ENCODE measurements around the gene TPM2. TPM values are rescaled to one million over a fixed set of nuclear protein-coding genes. Genes with fewer than 3 reads are reported as not detected.
A peak's percentile ranks its signal among the peaks of the same experiment; 100 is the strongest.

Gene TPM2
- total and polyA plus RNA-seq, 4 experiments from 2014 or later: 0.79 to 79.6 (median 72.6) TPM; not detected in 1

DNA sequence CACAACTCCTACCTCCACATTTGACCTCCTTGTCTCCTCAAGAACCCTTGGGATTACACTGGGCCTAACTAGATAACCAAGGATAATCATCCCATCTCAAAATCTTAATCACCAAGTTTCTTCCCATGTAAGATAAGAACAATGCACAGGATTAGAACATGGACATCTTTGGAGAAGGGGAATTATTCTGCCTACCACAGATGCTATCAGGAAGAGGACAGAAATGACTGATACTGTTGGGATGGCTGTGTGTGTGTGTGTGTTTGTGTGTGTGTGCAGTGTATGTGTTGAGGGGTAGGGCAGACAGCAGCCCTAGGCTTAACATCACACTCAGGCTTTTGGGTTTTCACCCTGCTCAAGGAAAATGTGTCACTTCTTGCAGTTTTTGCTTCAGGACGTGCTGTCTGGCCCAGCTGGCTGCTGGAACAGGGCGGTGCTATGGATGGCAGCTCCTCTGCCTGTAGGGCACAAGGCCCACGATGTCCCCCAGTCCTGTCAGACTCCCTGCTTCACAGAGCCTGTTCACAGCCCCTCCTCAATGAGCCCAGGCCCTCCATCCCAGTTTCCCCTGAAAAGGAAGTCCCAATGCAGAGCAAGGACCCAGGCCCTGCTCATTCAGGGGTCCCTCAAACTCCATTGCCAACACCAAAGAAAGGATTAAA is 8.3 kb downstream of the TPM2 start:
- POLR2A ChIA-PET (ENCODE audit: partially characterized antibody): no interaction called here
- Histone ChIP-seq H3K27ac (ENCODE audit: low read depth, low read length) (no peak overlapping the region), H3K36me3 (ENCODE audit: insufficient read depth, low read length) (no peaks in the 10 kb centered on the region), H3K9me3 (ENCODE audit: control insufficient read depth in 1 of 2, low read length in 2 of 2) (no peaks in the 10 kb centered on the region), H3K4me1 (ENCODE audit: insufficient read depth, low read length) (peaks cover under 1% of the 10 kb centered on the region), H3K4me3 (ENCODE audit: low read length in 2 of 2) (no peak overlapping the region), H3K27me3 (ENCODE audit: insufficient read depth, low read length) (no peaks in the 10 kb centered on the region)
- H3K36me3 Mint-ChIP-seq: no peaks in the 10 kb centered on the region
- intact Hi-C loops (cut with micrococcal nuclease): no loop called here
- peak overlapping the region in 2 of 7 donors; percentile 7 to 57 for H3K27ac Mint-ChIP-seq
- H3K9me3 Mint-ChIP-seq: no peaks in the 10 kb centered on the region
- CTCF ChIA-PET (ENCODE audit: partially characterized antibody): interaction anchor here (1.1 to 2.8 kb wide), 2 partner anchors 15 to 35 kb away, joined by 3 to 20 read pairs; no protein-coding TSS in a partner anchor
- H3K27me3 Mint-ChIP-seq: peaks cover under 1 to 1% of the 10 kb centered on the region in 2 donors
- H3K4me3 Mint-ChIP-seq: no peak overlapping the region
- DNase-seq: no peak
- peaks cover under 1 to 11% (median 3%) of the 10 kb centered on the region in 4 donors for H3K4me1 Mint-ChIP-seq

DNA sequence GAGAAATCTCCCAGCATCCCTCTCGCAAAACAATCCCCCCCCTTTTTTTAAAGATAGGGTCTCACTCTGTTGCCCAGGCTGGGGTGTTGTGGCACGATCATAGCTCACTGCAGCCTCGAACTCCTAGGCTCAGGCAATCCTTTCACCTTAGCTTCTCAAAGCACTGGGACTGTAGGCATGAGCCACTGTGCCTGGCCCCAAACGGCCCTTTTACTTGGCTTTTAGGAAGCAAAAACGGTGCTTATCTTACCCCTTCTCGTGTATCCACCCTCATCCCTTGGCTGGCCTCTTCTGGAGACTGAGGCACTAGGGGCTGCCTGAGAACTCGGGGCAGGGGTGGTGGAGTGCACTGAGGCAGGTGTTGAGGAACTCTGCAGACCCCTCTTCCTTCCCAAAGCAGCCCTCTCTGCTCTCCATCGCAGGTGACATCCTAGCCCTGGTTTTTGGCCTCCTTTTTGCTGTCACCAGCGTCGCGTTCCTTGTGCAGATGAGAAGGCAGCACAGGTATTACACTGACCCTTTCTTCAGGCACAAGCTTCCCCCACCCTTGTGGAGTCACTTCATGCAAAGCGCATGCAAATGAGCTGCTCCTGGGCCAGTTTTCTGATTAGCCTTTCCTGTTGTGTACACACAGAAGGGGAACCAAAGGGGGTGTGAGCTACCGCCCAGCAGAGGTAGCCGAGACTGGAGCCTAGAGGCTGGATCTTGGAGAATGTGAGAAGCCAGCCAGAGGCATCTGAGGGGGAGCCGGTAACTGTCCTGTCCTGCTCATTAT is 9.2 kb downstream of the TPM2 start:
- Histone ChIP-seq H3K36me3 (ENCODE audit: insufficient read depth, low read length) (no peaks in the 10 kb centered on the region), H3K4me1 (ENCODE audit: insufficient read depth, low read length) (peaks cover 7% of the 10 kb centered on the region), H3K4me3 (ENCODE audit: low read length in 2 of 2) (no peak overlapping the region), H3K9me3 (ENCODE audit: control insufficient read depth in 1 of 2, low read length in 2 of 2) (no peaks in the 10 kb centered on the region), H3K27ac (ENCODE audit: low read depth, low read length) (no peak overlapping the region), H3K27me3 (ENCODE audit: insufficient read depth, low read length) (no peaks in the 10 kb centered on the region)
- H3K4me1 Mint-ChIP-seq: peaks cover 5 to 15% (median 6%) of the 10 kb centered on the region in 4 donors
- no peak overlapping the region for H3K4me3 Mint-ChIP-seq
- intact Hi-C loops (cut with micrococcal nuclease): no loop called here
- ChIA-PET POLR2A (ENCODE audit: partially characterized antibody) (interaction anchor here (0.8 to 1.1 kb wide), 2 partner anchors 11 to 20 kb away, joined by 3 read pairs; no protein-coding TSS in a partner anchor), CTCF (ENCODE audit: partially characterized antibody) (interaction anchor here (1.1 to 2.8 kb wide), 6 partner anchors 14 to 34 kb away, joined by 3 to 20 read pairs (median 6); partner anchors contain the start of genes ARHGEF39, CCDC107 and RMRP)
- peak overlapping the region in 1 of 7 donors; percentile 36 for H3K27ac Mint-ChIP-seq
- H3K36me3 Mint-ChIP-seq: no peaks in the 10 kb centered on the region
- DNase-seq: no peak
- no peaks in the 10 kb centered on the region for H3K9me3 Mint-ChIP-seq
- H3K27me3 Mint-ChIP-seq: peaks cover 1 to 3% of the 10 kb centered on the region in 2 donors

DNA sequence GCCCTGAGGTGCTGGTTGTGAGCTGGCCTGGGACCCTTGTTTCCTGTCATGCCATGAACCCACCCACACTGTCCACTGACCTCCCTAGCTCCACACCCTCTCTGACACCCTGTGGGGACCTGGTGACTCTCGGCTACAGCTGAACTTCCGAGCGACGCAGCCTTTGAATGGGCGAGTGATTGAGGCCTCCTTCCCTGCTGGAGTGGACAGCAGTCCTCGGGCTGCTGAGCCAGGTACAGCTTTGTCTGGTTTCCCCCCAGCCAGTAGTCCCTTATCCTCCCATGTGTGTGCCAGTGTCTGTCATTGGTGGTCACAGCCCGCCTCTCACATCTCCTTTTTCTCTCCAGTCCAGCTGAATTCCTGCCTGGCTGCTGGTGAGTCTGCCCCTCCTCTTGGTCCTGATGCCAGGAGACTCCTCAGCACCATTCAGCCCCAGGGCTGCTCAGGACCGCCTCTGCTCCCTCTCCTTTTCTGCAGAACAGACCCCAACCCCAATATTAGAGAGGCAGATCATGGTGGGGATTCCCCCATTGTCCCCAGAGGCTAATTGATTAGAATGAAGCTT is 9.9 kb downstream of the TPM2 start:
- intact Hi-C loops (cut with micrococcal nuclease): no loop called here
- peaks cover 8 to 15% (median 9%) of the 10 kb centered on the region in 4 donors for H3K4me1 Mint-ChIP-seq
- no peak overlapping the region for H3K4me3 Mint-ChIP-seq
- POLR2A ChIA-PET (ENCODE audit: partially characterized antibody): interaction anchor here (0.8 to 1.1 kb wide), 2 partner anchors 11 to 19 kb away, joined by 3 read pairs; no protein-coding TSS in a partner anchor
- no peak overlapping the region for H3K4me3 ChIP-seq (ENCODE audit: low read length in 2 of 2)
- no peak for DNase-seq
- peaks cover 1 to 3% of the 10 kb centered on the region in 2 donors for H3K27me3 Mint-ChIP-seq
- no peaks in the 10 kb centered on the region for H3K36me3 Mint-ChIP-seq
- CTCF ChIA-PET (ENCODE audit: partially characterized antibody): interaction anchor here (1.0 to 2.8 kb wide), 6 partner anchors 9 to 21 kb away, joined by 3 to 20 read pairs (median 6); partner anchors contain the start of genes ARHGEF39, CCDC107 and RMRP
- no peaks in the 10 kb centered on the region for H3K9me3 ChIP-seq (ENCODE audit: control insufficient read depth in 1 of 2, low read length in 2 of 2)
- H3K27ac ChIP-seq (ENCODE audit: low read depth, low read length): no peak overlapping the region
- peaks cover 12% of the 10 kb centered on the region for H3K4me1 ChIP-seq (ENCODE audit: insufficient read depth, low read length)
- no peaks in the 10 kb centered on the region for H3K36me3 ChIP-seq (ENCODE audit: insufficient read depth, low read length)
- H3K9me3 Mint-ChIP-seq: no peaks in the 10 kb centered on the region
- H3K27ac Mint-ChIP-seq: peak overlapping the region in 2 of 7 donors; percentile 23 to 36
- no peaks in the 10 kb centered on the region for H3K27me3 ChIP-seq (ENCODE audit: insufficient read depth, low read length)

DNA sequence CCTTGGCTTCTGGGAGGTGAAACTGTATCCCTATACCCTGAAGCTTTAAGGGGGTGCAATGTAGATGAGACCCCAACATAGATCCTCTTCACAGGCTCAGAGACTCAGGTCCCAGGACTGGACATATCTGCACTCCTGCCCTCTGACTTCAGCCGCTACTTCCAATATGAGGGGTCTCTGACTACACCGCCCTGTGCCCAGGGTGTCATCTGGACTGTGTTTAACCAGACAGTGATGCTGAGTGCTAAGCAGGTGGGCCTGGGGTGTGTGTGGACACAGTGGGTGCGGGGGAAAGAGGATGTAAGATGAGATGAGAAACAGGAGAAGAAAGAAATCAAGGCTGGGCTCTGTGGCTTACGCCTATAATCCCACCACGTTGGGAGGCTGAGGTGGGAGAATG is 10.6 kb downstream of the TPM2 start:
- no peaks in the 10 kb centered on the region for H3K27me3 ChIP-seq (ENCODE audit: insufficient read depth, low read length)
- ChIA-PET CTCF (ENCODE audit: partially characterized antibody) (interaction anchor here (1.0 to 2.8 kb wide), 6 partner anchors 8 to 21 kb away, joined by 3 to 20 read pairs (median 6); partner anchors contain the start of genes ARHGEF39, CCDC107 and RMRP), POLR2A (ENCODE audit: partially characterized antibody) (no interaction called here)
- intact Hi-C loops (cut with micrococcal nuclease): no loop called here
- Mint-ChIP-seq H3K4me1 (peaks cover 12 to 15% (median 13%) of the 10 kb centered on the region in 4 donors), H3K27ac (peak overlapping the region in 2 of 7 donors; percentile 38 to 82), H3K4me3 (peak overlapping the region in 1 of 8 donors; percentile 25), H3K9me3 (no peaks in the 10 kb centered on the region), H3K27me3 (peaks cover 3 to 6% of the 10 kb centered on the region in 2 donors), H3K36me3 (no peaks in the 10 kb centered on the region)
- no peak overlapping the region for H3K27ac ChIP-seq (ENCODE audit: low read depth, low read length)
- no peaks in the 10 kb centered on the region for H3K9me3 ChIP-seq (ENCODE audit: control insufficient read depth in 1 of 2, low read length in 2 of 2)
- no peak overlapping the region for H3K4me3 ChIP-seq (ENCODE audit: low read length in 2 of 2)
- DNase-seq: no peak
- peaks cover 12% of the 10 kb centered on the region for H3K4me1 ChIP-seq (ENCODE audit: insufficient read depth, low read length)
- no peaks in the 10 kb centered on the region for H3K36me3 ChIP-seq (ENCODE audit: insufficient read depth, low read length)

DNA sequence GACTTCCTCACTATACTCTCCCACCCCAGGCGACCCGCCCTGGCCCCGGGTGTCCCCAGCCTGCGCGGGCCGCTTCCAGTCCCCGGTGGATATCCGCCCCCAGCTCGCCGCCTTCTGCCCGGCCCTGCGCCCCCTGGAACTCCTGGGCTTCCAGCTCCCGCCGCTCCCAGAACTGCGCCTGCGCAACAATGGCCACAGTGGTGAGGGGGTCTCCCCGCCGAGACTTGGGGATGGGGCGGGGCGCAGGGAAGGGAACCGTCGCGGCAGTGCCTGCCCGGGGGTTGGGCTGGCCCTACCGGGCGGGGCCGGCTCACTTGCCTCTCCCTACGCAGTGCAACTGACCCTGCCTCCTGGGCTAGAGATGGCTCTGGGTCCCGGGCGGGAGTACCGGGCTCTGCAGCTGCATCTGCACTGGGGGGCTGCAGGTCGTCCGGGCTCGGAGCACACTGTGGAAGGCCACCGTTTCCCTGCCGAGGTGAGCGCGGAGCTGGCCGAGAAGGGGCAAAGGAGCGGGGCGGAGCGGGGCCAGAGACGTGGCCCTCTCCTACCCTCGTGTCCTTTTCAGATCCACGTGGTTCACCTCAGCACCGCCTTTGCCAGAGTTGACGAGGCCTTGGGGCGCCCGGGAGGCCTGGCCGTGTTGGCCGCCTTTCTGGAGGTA is 13.9 kb downstream of the TPM2 start:
- Histone ChIP-seq H3K4me1 (ENCODE audit: insufficient read depth, low read length) (peaks cover 12% of the 10 kb centered on the region), H3K4me3 (ENCODE audit: low read length in 2 of 2) (peak overlapping the region in 1 of 2 donors; percentile 41), H3K9me3 (ENCODE audit: control insufficient read depth in 1 of 2, low read length in 2 of 2) (no peaks in the 10 kb centered on the region), H3K27ac (ENCODE audit: low read depth, low read length) (no peak overlapping the region), H3K36me3 (ENCODE audit: insufficient read depth, low read length) (no peaks in the 10 kb centered on the region), H3K27me3 (ENCODE audit: insufficient read depth, low read length) (no peaks in the 10 kb centered on the region)
- Mint-ChIP-seq H3K36me3 (no peaks in the 10 kb centered on the region), H3K9me3 (no peaks in the 10 kb centered on the region), H3K4me3 (peak overlapping the region; percentile 65 to 91 (median 77)), H3K27me3 (peaks cover 3 to 6% of the 10 kb centered on the region in 2 donors), H3K4me1 (peaks cover 12 to 15% (median 14%) of the 10 kb centered on the region in 4 donors), H3K27ac (peak overlapping the region in 1 of 7 donors; percentile 17)
- ChIA-PET CTCF (ENCODE audit: partially characterized antibody) (interaction anchor here (1.0 to 3.5 kb wide), 4 partner anchors 11 to 53 kb away, joined by 3 to 20 read pairs (median 7); partner anchors contain the start of gene ARHGEF39), POLR2A (ENCODE audit: partially characterized antibody) (interaction anchor here (1.0 to 2.0 kb wide), 7 partner anchors 9 to 52 kb away, joined by 3 to 11 read pairs (median 4); partner anchors contain the start of genes ARHGEF39, CCDC107 and RMRP)
- intact Hi-C loops (cut with micrococcal nuclease): no loop called here
- no peak for DNase-seq

DNA sequence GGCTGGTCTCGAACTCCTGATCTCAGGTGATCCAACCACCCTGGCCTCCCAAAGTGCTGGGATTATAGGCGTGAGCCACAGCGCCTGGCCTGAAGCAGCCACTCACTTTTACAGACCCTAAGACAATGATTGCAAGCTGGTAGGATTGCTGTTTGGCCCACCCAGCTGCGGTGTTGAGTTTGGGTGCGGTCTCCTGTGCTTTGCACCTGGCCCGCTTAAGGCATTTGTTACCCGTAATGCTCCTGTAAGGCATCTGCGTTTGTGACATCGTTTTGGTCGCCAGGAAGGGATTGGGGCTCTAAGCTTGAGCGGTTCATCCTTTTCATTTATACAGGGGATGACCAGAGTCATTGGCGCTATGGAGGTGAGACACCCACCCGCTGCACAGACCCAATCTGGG is 14.5 kb downstream of the TPM2 start:
- H3K4me3 Mint-ChIP-seq: peak overlapping the region; percentile 53 to 78 (median 76)
- H3K36me3 Mint-ChIP-seq: no peaks in the 10 kb centered on the region
- peaks cover 12 to 15% (median 14%) of the 10 kb centered on the region in 4 donors for H3K4me1 Mint-ChIP-seq

More for the DNA sequence above, 14.5 kb downstream of the TPM2 start:
- ChIA-PET CTCF (ENCODE audit: partially characterized antibody) (interaction anchor here (1.0 to 3.5 kb wide), 6 partner anchors 11 to 66 kb away, joined by 3 to 20 read pairs (median 4); partner anchors contain the start of genes ARHGEF39 and CREB3), POLR2A (ENCODE audit: partially characterized antibody) (interaction anchor here (1.0 to 2.0 kb wide), 7 partner anchors 9 to 53 kb away, joined by 3 to 11 read pairs (median 4); partner anchors contain the start of genes ARHGEF39, CCDC107 and RMRP)
- intact Hi-C loops (cut with micrococcal nuclease): no loop called here
- H3K27ac ChIP-seq (ENCODE audit: low read depth, low read length): no peak overlapping the region
- Mint-ChIP-seq H3K9me3 (no peaks in the 10 kb centered on the region), H3K27ac (peak overlapping the region in 2 of 7 donors; percentile 17 to 47), H3K27me3 (peaks cover 3 to 6% of the 10 kb centered on the region in 2 donors)
- H3K27me3 ChIP-seq (ENCODE audit: insufficient read depth, low read length): no peaks in the 10 kb centered on the region
- H3K4me1 ChIP-seq (ENCODE audit: insufficient read depth, low read length): peaks cover 12% of the 10 kb centered on the region
- no peak overlapping the region for H3K4me3 ChIP-seq (ENCODE audit: low read length in 2 of 2)
- DNase-seq: no peak
- H3K9me3 ChIP-seq (ENCODE audit: control insufficient read depth in 1 of 2, low read length in 2 of 2): no peaks in the 10 kb centered on the region
- no peaks in the 10 kb centered on the region for H3K36me3 ChIP-seq (ENCODE audit: insufficient read depth, low read length)
